A549 (cell line): ENCODE results near the gene VRK2.
"Not testable (repeated sequence)": the region's sequence is repeated elsewhere in the genome, so short reads cannot be mapped to it uniquely, and the experiment has no call there.

ENCODE experiments used
- CTCF ChIP-seq: fragments of >200 bp; sonication (Bioruptor Twin); formaldehyde crosslinking; IDR thresholded peaks from 3 replicates; pipeline ENCODE4 v1.5.1; 2016
- EP300 ChIP-seq, 2 experiments: fragments of >200 bp; sonication (Bioruptor Twin); formaldehyde crosslinking; IDR thresholded peaks; 2 replicates in 1 of 2; 3 replicates in 1 of 2; pipeline ENCODE4 v1.6.1; 2016 to 2017
- HDAC2 ChIP-seq: fragments of 200-600 bp; sonication (generic); IDR thresholded peaks from 2 replicates; pipeline ENCODE4 v1.6.1; 2016
- MAX ChIP-seq: IDR thresholded peaks from 2 replicates; pipeline ENCODE4 v1.6.1; 2012
- PBX3 ChIP-seq: IDR thresholded peaks from 2 replicates; pipeline ENCODE4 v1.6.1; 2012
- POLR2A ChIP-seq: IDR thresholded peaks from 2 replicates; pipeline ENCODE4 v1.6.1; 2012; ENCODE audit warnings: mild to moderate bottlenecking, low read length
- RAD21 ChIP-seq, 2 experiments: fragments of >200 bp in 1 of 2; sonication (Bioruptor Twin) in 1 of 2; formaldehyde crosslinking in 1 of 2; IDR thresholded peaks in 1 of 2; conservative IDR thresholded peaks in 1 of 2; 2 replicates in 1 of 2; 3 replicates in 1 of 2; pipeline ENCODE4 v1.6.1; 2012 to 2018; ENCODE audit warnings: inconsistent platforms in 1 of 2
- RCOR1 ChIP-seq: fragments of 150-350 bp; IDR thresholded peaks from 2 replicates; pipeline ENCODE4 v1.6.1; 2014; ENCODE audit warnings: antibody characterized with exemption, low read length, low read depth
- RFX5 ChIP-seq: fragments of 450-650 bp; IDR thresholded peaks from 2 replicates; pipeline ENCODE4 v1.7.1; 2014; ENCODE audit warnings: antibody characterized with exemption, mild to moderate bottlenecking, moderate library complexity
- RNF2 ChIP-seq: fragments of 200-600 bp; sonication (generic); IDR thresholded peaks from 2 replicates; pipeline ENCODE4 v1.6.1; 2016; ENCODE audit warnings: low read depth, mild to moderate bottlenecking, antibody characterized with exemption, moderate library complexity, borderline replicate concordance
- TP53 ChIP-seq: fragments of 250-450 bp; sonication (Bioruptor Pico); IDR thresholded peaks from 2 replicates; pipeline ENCODE4 v1.5.0; 2021; ENCODE audit warnings: mild to moderate bottlenecking, moderate library complexity
- ZC3H11A ChIP-seq: fragments of 450-650 bp; IDR thresholded peaks from 2 replicates; pipeline ENCODE4 v1.6.1; 2014; ENCODE audit warnings: antibody characterized with exemption, mild to moderate bottlenecking

GRCh38 chr2:58092772-58093171 lies 46.2 kb downstream of the VRK2 start:
- TF ChIP-seq POLR2A; ZC3H11A; MAX; CTCF; RAD21 (conservative IDR thresholded peaks at IDR 0.05 in 1 of 2, IDR thresholded peaks at IDR 0.05 in 1 of 2); PBX3; RFX5; EP300 (IDR thresholded peaks at IDR 0.05); HDAC2; RCOR1; RNF2; TP53 (CRISPR knock-in tag): not testable (repeated sequence)
